Natural killer cell (primary cell): ENCODE results near the gene GNLY. TPM values are rescaled to one million over a fixed set of nuclear protein-coding genes. Genes with fewer than 3 reads are reported as not detected.

Source experiments
- ATAC-seq, 3 donors: fragments of 150-1000 bp in 2 of 3; fragments of 200-7000 bp in 1 of 3; cut with Tn5 transposase; 1 replicate in 1 of 3; 2 replicates in 2 of 3; pipeline ENCODE4 v1.10.0; 2021; ENCODE audit warnings: mild to moderate bottlenecking in 2 of 3, moderate library complexity in 2 of 3
- DNase-seq, 2 donors: peaks; one replicate each; pipeline versions ENCODE4 v3.0.0 to v3.0.0-alpha.2; 2013 to 2021; ENCODE audit warnings: mixed read lengths in 1 of 2
- H3K27ac ChIP-seq: one replicate; pipeline ENCODE4 v1.5.1; 2013; ENCODE audit warnings: mild to moderate bottlenecking, low read length
- H3K27me3 ChIP-seq: one replicate; pipeline ENCODE4 v1.6.1; 2013; ENCODE audit warnings: low read length; ENCODE audit not compliant: control insufficient read depth, insufficient read depth
- H3K36me3 ChIP-seq: one replicate; pipeline ENCODE4 v1.6.1; 2013; ENCODE audit warnings: low read length; ENCODE audit not compliant: control insufficient read depth, insufficient read depth
- H3K4me1 ChIP-seq: one replicate; pipeline ENCODE4 v1.6.1; 2013; ENCODE audit warnings: low read length; ENCODE audit not compliant: control insufficient read depth, insufficient read depth
- H3K4me3 ChIP-seq: one replicate; pipeline ENCODE4 v1.5.1; 2013; ENCODE audit warnings: low read length
- H3K9me3 ChIP-seq: one replicate; pipeline ENCODE4 v1.6.1; 2013; ENCODE audit warnings: low read length; ENCODE audit not compliant: control insufficient read depth, insufficient read depth
- H3K27ac Mint-ChIP-seq, 2 donors: one replicate each; pipeline ENCODE4 v1.8.0; 2022; ENCODE audit warnings: mild to moderate bottlenecking in 2 of 2, mixed read lengths in 2 of 2, moderate library complexity in 1 of 2
- H3K27me3 Mint-ChIP-seq, 2 donors: one replicate each; pipeline ENCODE4 v1.8.0; 2022; ENCODE audit warnings: low read depth in 2 of 2, mixed read lengths in 2 of 2
- H3K36me3 Mint-ChIP-seq: one replicate; pipeline ENCODE4 v1.8.0; 2022; ENCODE audit warnings: mixed read lengths
- H3K4me1 Mint-ChIP-seq, 2 donors: one replicate each; pipeline ENCODE4 v1.8.0; 2022; ENCODE audit warnings: mixed read lengths in 2 of 2
- H3K4me3 Mint-ChIP-seq: one replicate; pipeline ENCODE4 v1.8.0; 2022; ENCODE audit warnings: mild to moderate bottlenecking, moderate library complexity, mixed read lengths
- H3K9me3 Mint-ChIP-seq, 2 donors: one replicate each; pipeline ENCODE4 v1.8.0; 2022; ENCODE audit warnings: mixed read lengths in 2 of 2
- WGBS: methylation state at CpG from one replicate; pipeline ENCODE4 v1.1.7; 2013; ENCODE audit warnings: missing lambda C conversion rate; ENCODE audit not compliant: insufficient coverage; 5-methylcytosine and 5-hydroxymethylcytosine counted together
- intact Hi-C: fragments of 100-400 bp; cut with micrococcal nuclease; formaldehyde crosslinking; loops from one replicate; pipeline ENCODE4 v1.14.2; 2022
- total RNA-seq, 4 donors: library from RNA; stranded (reverse); fragments of 120-200 nt in 1 of 4; gene quantifications; one replicate each; pipeline versions ENCODE4 v1.2.3 to v1.2.4, GENCODE V29; 2013 to 2022
- TF ChIP-seq, protein P1 (sequence below): fragments of 200-600 bp; IDR thresholded peaks from one replicate; pipeline ENCODE4 v1.8.0; 2022; ENCODE audit warnings: antibody characterized with exemption

The GNLY gene
- total RNA-seq, 3 donors from 2014 or later (not counting 1 experiment from before 2014, with no cell fraction given) = 4,938 to 8,199 (median 6,542) TPM

DNA sequence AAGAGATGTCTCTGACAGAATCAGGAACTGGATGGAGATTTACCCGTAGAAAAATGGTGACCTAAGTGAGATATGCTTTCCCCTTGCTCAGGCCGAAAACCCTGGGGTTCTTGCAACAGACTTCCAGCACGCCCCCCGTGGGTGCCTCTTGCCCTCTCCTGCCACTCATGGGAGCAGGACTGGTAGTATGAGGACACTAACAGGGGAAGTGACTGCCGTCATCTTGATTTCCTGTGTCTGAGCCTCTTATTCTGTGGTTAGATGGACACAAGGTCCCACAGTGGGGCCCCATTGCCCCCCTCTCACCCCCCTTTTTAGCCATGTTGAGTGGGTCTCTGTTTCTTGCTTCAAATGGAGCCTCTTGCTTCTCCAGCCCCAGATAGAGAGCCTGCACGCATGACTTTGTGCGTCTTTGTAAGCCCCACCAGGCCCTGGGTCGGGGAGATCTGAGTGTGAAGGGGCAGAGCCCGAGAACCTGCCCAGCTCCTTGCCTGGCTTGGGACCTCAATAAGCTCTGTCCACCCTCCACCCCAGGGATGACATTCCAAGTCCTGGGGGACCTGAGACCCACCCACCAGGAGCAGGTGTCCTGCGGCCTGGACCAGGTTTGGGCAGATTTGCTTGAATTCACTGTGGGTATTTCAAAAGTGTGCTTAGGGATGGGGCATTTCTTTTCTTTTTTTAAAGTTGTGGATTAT lies 12.6 kb downstream of the GNLY start:
- no peaks in the 10 kb centered on the region for H3K36me3 Mint-ChIP-seq
- no peak overlapping the region for H3K4me3 ChIP-seq
- no peaks in the 10 kb centered on the region for H3K36me3 ChIP-seq
- no peaks in the 10 kb centered on the region for H3K9me3 ChIP-seq
- peaks cover 57 to 58% of the 10 kb centered on the region in 2 donors for H3K4me1 Mint-ChIP-seq
- 52% methylated on average over 9 of the region's 10 CpGs for WGBS
- H3K4me1 ChIP-seq = peaks cover 66% of the 10 kb centered on the region
- ATAC-seq (peak; percentile 17 to 60 (median 24)), DNase-seq (peak in 1 of 2 donors; percentile 17)
- H3K4me3 Mint-ChIP-seq = peak overlapping the region; percentile 87
- no peaks in the 10 kb centered on the region for H3K27me3 ChIP-seq
- intact Hi-C loops = loop anchor here (1.0 to 5.0 kb wide), 3 partner anchors 27 to 376 kb away; no protein-coding TSS in a partner anchor
- H3K27me3 Mint-ChIP-seq = no peaks in the 10 kb centered on the region
- TF ChIP-seq, protein P1, sequence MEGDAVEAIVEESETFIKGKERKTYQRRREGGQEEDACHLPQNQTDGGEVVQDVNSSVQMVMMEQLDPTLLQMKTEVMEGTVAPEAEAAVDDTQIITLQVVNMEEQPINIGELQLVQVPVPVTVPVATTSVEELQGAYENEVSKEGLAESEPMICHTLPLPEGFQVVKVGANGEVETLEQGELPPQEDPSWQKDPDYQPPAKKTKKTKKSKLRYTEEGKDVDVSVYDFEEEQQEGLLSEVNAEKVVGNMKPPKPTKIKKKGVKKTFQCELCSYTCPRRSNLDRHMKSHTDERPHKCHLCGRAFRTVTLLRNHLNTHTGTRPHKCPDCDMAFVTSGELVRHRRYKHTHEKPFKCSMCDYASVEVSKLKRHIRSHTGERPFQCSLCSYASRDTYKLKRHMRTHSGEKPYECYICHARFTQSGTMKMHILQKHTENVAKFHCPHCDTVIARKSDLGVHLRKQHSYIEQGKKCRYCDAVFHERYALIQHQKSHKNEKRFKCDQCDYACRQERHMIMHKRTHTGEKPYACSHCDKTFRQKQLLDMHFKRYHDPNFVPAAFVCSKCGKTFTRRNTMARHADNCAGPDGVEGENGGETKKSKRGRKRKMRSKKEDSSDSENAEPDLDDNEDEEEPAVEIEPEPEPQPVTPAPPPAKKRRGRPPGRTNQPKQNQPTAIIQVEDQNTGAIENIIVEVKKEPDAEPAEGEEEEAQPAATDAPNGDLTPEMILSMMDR = no peak
- H3K9me3 Mint-ChIP-seq = no peaks in the 10 kb centered on the region
- peak overlapping the region; percentile 97 for H3K27ac ChIP-seq
- H3K27ac Mint-ChIP-seq = peak overlapping the region; percentile 93 to 96

DNA sequence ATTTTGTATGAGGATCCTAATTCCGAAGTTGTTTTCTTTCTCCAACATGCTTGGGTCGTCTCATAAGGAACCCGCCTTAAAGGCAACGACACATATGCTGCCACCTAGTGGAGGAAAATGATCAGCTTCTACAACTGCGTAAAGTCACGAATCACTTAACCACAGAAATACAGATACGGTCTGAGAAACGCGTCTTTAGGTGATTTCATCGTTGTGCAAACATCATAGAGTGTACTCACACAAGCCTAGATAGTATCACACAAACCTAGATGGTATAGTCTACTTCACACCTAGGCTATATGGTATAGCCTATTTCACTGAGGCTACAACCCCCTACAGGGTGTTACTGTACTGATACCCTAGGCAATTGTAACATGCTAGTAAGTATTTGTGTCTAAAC lies 13.1 kb downstream of the GNLY start:
- WGBS = 2% methylated on average over 10 of the region's 10 CpGs

DNA sequence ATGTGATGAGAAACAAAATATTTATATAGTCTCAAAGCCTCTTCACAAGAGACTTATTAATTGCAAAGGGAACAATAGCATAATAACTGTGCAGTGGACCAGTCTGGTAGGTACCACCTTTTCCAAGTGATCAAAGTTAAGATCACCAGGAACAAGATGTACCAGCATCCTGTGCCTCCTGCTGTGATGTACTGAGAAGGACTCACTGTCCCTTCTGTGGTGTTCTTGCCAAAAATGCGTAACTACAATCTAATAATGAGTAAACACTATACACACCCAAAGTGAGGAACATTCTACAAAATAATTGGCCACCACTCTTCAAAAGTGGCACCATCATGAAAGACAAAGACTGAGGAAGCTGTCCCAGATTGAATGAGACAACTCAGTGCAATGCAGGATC lies 14.5 kb downstream of the GNLY start:
- Histone ChIP-seq H3K9me3 (no peaks in the 10 kb centered on the region), H3K4me3 (no peak overlapping the region), H3K27me3 (no peaks in the 10 kb centered on the region), H3K36me3 (no peaks in the 10 kb centered on the region), H3K4me1 (peaks cover 55% of the 10 kb centered on the region), H3K27ac (no peak overlapping the region)
- WGBS = 90% methylated on average over 1 of the region's 1 CpG
- intact Hi-C loops = loop anchor here (5.0 kb wide), 1 partner anchor 374 kb away; no protein-coding TSS in a partner anchor
- Mint-ChIP-seq H3K36me3 (no peaks in the 10 kb centered on the region), H3K9me3 (no peaks in the 10 kb centered on the region), H3K4me1 (peaks cover 38 to 39% of the 10 kb centered on the region in 2 donors), H3K27ac (no peak overlapping the region), H3K4me3 (no peak overlapping the region), H3K27me3 (no peaks in the 10 kb centered on the region)
- DNase-seq = no peak
- ATAC-seq = no peak
- TF ChIP-seq, protein P1 = no peak

More for the DNA sequence above, 13.1 kb downstream of the GNLY start:
- Histone ChIP-seq H3K4me1 (peaks cover 65% of the 10 kb centered on the region), H3K9me3 (no peaks in the 10 kb centered on the region), H3K27me3 (no peaks in the 10 kb centered on the region), H3K27ac (peak overlapping the region; percentile 97), H3K36me3 (no peaks in the 10 kb centered on the region), H3K4me3 (no peak overlapping the region)
- intact Hi-C loops = loop anchor here (1.0 to 5.0 kb wide), 3 partner anchors 28 to 375 kb away; no protein-coding TSS in a partner anchor
- ATAC-seq = peak; percentile 58 to 86 (median 66)
- H3K4me3 Mint-ChIP-seq = peak overlapping the region; percentile 87
- no peaks in the 10 kb centered on the region for H3K9me3 Mint-ChIP-seq
- no peaks in the 10 kb centered on the region for H3K36me3 Mint-ChIP-seq
- peak in 1 of 2 donors; percentile 89 for DNase-seq
- H3K27me3 Mint-ChIP-seq = no peaks in the 10 kb centered on the region
- peak overlapping the region; percentile 93 to 96 for H3K27ac Mint-ChIP-seq
- TF ChIP-seq, protein P1 = peak; percentile 75
- peaks cover 51 to 52% of the 10 kb centered on the region in 2 donors for H3K4me1 Mint-ChIP-seq
